B cell (primary cell): ENCODE results near the gene FST.

Source experiments
- EZH2 ChIP-seq: IDR thresholded peaks from 2 replicates; pipeline ENCODE4 v1.6.1; 2012; ENCODE audit warnings: borderline replicate concordance, low read depth, mild to moderate bottlenecking, moderate library complexity, low read length; ENCODE audit not compliant: insufficient read depth, poor library complexity, severe bottlenecking
- TF ChIP-seq, protein P1 (sequence below): fragments of 200-600 bp; IDR thresholded peaks from one replicate; pipeline ENCODE4 v1.8.0; 2022; ENCODE audit warnings: antibody characterized with exemption, mild to moderate bottlenecking

DNA sequence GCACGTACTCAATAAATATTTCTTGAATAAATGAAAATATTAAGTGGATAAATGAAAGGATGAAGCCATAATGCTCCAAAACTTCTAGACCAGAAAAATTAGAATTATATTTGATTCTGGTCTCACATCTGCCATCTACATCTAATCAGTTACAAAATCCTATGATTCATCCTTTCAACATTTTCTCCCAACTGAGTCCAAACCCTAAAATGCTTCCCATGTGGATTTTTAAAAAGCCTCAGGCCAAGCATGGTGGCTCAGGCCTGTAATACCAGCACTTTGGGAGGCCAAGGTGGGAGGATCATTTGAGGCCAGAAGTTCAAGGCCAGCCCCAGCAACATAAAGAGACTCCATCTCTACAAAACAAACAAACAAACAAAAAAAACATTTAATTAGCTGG, 31.6 kb upstream of the FST start:
- TF ChIP-seq, protein P1, sequence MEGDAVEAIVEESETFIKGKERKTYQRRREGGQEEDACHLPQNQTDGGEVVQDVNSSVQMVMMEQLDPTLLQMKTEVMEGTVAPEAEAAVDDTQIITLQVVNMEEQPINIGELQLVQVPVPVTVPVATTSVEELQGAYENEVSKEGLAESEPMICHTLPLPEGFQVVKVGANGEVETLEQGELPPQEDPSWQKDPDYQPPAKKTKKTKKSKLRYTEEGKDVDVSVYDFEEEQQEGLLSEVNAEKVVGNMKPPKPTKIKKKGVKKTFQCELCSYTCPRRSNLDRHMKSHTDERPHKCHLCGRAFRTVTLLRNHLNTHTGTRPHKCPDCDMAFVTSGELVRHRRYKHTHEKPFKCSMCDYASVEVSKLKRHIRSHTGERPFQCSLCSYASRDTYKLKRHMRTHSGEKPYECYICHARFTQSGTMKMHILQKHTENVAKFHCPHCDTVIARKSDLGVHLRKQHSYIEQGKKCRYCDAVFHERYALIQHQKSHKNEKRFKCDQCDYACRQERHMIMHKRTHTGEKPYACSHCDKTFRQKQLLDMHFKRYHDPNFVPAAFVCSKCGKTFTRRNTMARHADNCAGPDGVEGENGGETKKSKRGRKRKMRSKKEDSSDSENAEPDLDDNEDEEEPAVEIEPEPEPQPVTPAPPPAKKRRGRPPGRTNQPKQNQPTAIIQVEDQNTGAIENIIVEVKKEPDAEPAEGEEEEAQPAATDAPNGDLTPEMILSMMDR = no peak
- TF ChIP-seq EZH2 = no peak
